A673 (cell line): ENCODE data around the gene ORM2. TPM values are rescaled to one million over a fixed set of nuclear protein-coding genes. Genes with fewer than 3 reads are reported as not detected.
A peak's percentile ranks its signal among the peaks of the same experiment; 100 is the strongest.

Experiments
- BruUV-seq: library from RNA; stranded (reverse); fragments of 400-500 nt; replicated peaks from 2 replicates; lab custom pipeline; 2021; lab: Mats Ljungman, UMichigan
- CTCF ChIA-PET: fragments of 300-600 bp; sonication (Branson Sonifier 250); formaldehyde crosslinking; loops from one replicate; lab custom pipeline; 2022; ENCODE audit warnings: antibody characterized with exemption; lab: Charles Lee
- POLR2A ChIA-PET: fragments of 300-600 bp; sonication (Branson Sonifier 250); formaldehyde crosslinking; loops from one replicate; lab custom pipeline; 2022; ENCODE audit warnings: antibody characterized with exemption; ENCODE audit not compliant: low non-redundant PET; lab: Charles Lee
- DNase-seq: peaks from one replicate; pipeline ENCODE4 v3.0.0-alpha.2; 2015; ENCODE audit warnings: low spot score
- H3K27ac ChIP-seq: fragments of 200-600 bp; sonication (generic); 2 replicates; pipeline ENCODE4 v1.5.1; 2016; ENCODE audit warnings: mixed run types, low read depth, mild to moderate bottlenecking, mixed read lengths, antibody characterized with exemption, low read length; ENCODE audit not compliant: poor library complexity, severe bottlenecking
- H3K27me3 ChIP-seq: fragments of 200-600 bp; sonication (generic); replicated peaks from 2 replicates; pipeline ENCODE4 v1.6.1; 2017; ENCODE audit warnings: mixed run types, low read depth, mild to moderate bottlenecking, mixed read lengths, antibody characterized with exemption, low read length; ENCODE audit not compliant: insufficient read depth, poor library complexity
- H3K36me3 ChIP-seq: fragments of 200-600 bp; sonication (generic); 2 replicates; pipeline ENCODE4 v1.6.1; 2016; ENCODE audit warnings: mixed run types, mild to moderate bottlenecking, mixed read lengths, antibody characterized with exemption, low read length; ENCODE audit not compliant: insufficient read depth, poor library complexity, severe bottlenecking
- H3K4me1 ChIP-seq: fragments of 200-600 bp; sonication (generic); 2 replicates; pipeline ENCODE4 v1.6.1; 2017; ENCODE audit warnings: mixed run types, mild to moderate bottlenecking, mixed read lengths, antibody characterized with exemption, low read length; ENCODE audit not compliant: insufficient read depth, poor library complexity, severe bottlenecking
- H3K4me3 ChIP-seq: fragments of 200-600 bp; sonication (generic); 2 replicates; pipeline ENCODE4 v1.5.1; 2016; ENCODE audit warnings: low read depth, mixed run types, mild to moderate bottlenecking, mixed read lengths, low read length; ENCODE audit not compliant: poor library complexity, severe bottlenecking
- H3K9me3 ChIP-seq: fragments of 200-600 bp; sonication (generic); 2 replicates; pipeline ENCODE4 v1.6.1; 2016; ENCODE audit warnings: mixed run types, low read depth, mild to moderate bottlenecking, mixed read lengths, antibody characterized with exemption, low read length; ENCODE audit not compliant: poor library complexity, severe bottlenecking
- EZH2 ChIP-seq: fragments of 200-600 bp; sonication (generic); IDR thresholded peaks from 2 replicates; pipeline ENCODE4 v1.6.1; 2017; ENCODE audit warnings: borderline replicate concordance, low read depth, mild to moderate bottlenecking, mixed read lengths, antibody characterized with exemption, low read length; ENCODE audit not compliant: poor library complexity, severe bottlenecking
- intact Hi-C: fragments of 100-400 bp; cut with micrococcal nuclease; formaldehyde crosslinking; loops from one replicate; pipeline ENCODE4 v1.10.0; 2022; ENCODE audit not compliant: unreplicated experiment
- total RNA-seq: library from RNA; stranded (reverse); gene quantifications from 2 replicates; pipeline ENCODE4 v1.2.3, GENCODE V29; 2021
- TF ChIP-seq, protein P1 (sequence below): fragments of 300-800, 200-600 bp; sonication (generic); conservative IDR thresholded peaks from 2 replicates; pipeline ENCODE4 v1.5.1; 2017; ENCODE audit warnings: low read depth, mild to moderate bottlenecking, antibody characterized with exemption, low read length, moderate library complexity, mixed read lengths

The ORM2 gene
- total RNA-seq, 1 experiment from 2014 or later, result not detected

DNA sequence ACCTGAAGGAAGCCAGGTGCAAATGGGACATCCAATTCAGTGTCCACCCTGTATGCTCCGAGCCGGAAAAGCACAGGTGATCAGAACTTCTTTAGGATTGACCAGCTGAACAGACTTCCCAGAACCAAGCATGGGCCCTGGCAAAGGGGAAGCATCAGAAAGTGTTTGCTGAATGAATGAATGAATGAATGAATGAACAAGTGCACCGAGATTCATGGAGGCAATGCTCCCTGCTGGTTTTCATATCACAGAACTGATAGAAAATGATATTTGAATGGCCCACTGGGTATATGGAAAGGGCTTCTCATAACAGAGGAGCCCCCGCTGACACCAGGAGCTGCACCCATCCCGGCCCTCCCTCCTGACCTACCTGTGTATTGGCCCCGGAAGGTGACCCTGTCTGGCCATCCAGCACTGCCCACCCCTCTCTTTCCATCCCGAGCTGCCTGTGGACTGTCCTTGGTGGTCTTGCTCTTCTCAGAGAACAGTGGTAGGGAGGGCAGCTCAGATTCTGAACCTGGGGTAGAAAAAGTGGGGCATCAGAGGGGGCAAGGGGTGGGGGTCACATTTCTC, 15.9 kb downstream of the ORM2 start:
- Histone ChIP-seq H3K9me3 (no peaks in the 10 kb centered on the region), H3K27me3 (no peaks in the 10 kb centered on the region), H3K4me1 (peaks cover 15% of the 10 kb centered on the region), H3K36me3 (peaks cover 79% of the 10 kb centered on the region), H3K4me3 (no peak overlapping the region), H3K27ac (no peak overlapping the region)
- TF ChIP-seq, protein P1, sequence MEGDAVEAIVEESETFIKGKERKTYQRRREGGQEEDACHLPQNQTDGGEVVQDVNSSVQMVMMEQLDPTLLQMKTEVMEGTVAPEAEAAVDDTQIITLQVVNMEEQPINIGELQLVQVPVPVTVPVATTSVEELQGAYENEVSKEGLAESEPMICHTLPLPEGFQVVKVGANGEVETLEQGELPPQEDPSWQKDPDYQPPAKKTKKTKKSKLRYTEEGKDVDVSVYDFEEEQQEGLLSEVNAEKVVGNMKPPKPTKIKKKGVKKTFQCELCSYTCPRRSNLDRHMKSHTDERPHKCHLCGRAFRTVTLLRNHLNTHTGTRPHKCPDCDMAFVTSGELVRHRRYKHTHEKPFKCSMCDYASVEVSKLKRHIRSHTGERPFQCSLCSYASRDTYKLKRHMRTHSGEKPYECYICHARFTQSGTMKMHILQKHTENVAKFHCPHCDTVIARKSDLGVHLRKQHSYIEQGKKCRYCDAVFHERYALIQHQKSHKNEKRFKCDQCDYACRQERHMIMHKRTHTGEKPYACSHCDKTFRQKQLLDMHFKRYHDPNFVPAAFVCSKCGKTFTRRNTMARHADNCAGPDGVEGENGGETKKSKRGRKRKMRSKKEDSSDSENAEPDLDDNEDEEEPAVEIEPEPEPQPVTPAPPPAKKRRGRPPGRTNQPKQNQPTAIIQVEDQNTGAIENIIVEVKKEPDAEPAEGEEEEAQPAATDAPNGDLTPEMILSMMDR, result no peak
- no peak for TF ChIP-seq EZH2
- intact Hi-C loops, result no loop called here
- BruUV-seq, result no TSS peak
- DNase-seq, result no peak
- ChIA-PET POLR2A (no interaction called here), CTCF (no interaction called here)

DNA sequence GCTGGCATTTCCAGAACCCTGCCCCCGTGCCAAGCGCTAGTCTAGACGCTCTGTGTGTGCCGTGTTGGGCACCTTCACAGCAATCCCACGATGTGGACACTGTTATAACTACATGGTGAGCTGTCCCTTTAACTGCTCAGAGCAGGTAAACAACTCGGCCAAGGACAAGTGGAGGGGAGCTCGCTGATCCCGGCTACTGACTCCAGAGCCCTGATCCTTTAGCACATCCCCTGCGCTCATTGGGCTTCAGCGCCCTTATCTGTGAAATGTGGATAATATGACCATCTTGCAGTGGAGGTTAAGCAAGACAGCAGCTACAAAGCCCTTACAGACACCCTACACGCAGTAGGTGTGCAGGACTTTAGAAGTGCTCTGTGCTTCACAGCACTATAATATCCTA, 16.5 kb downstream of the ORM2 start:
- no peak overlapping the region for H3K27ac ChIP-seq
- DNase-seq, result no peak
- no peaks in the 10 kb centered on the region for H3K27me3 ChIP-seq
- H3K4me1 ChIP-seq, result peaks cover 15% of the 10 kb centered on the region
- intact Hi-C loops, result no loop called here
- no peaks in the 10 kb centered on the region for H3K9me3 ChIP-seq
- BruUV-seq, result no TSS peak
- no peak for TF ChIP-seq EZH2
- TF ChIP-seq, protein P1, result no peak
- ChIA-PET CTCF (no interaction called here), POLR2A (no interaction called here)
- H3K4me3 ChIP-seq, result no peak overlapping the region
- peaks cover 81% of the 10 kb centered on the region for H3K36me3 ChIP-seq

DNA sequence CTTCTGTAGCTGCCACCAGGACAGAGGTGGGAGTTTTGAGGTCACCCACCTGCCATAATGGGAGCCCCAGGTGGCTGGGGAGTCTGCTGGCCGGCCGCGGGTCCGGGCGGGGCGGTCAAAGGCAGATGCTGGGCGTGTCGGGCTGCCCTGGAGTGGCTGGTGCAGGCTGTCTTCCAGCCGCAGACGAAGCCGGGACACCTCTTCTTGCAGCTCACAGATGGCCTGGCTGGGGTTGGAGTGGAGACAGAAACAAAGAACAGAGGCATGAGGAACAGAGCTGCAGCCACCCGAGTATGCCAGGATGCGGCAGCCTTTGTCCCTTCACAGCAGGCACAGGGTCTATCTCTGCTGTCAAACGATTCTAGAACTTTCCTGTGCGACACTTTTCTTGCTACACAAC, 18.0 kb downstream of the ORM2 start:
- CTCF ChIA-PET, result no interaction called here
- POLR2A ChIA-PET, result no interaction called here
- TF ChIP-seq, protein P1, result no peak
- TF ChIP-seq EZH2, result no peak
- no peak for DNase-seq
- H3K9me3 ChIP-seq, result no peaks in the 10 kb centered on the region
- intact Hi-C loops, result no loop called here
- no peak overlapping the region for H3K4me3 ChIP-seq
- H3K36me3 ChIP-seq, result peaks cover 73% of the 10 kb centered on the region
- no peaks in the 10 kb centered on the region for H3K27me3 ChIP-seq
- H3K4me1 ChIP-seq, result peaks cover 15% of the 10 kb centered on the region
- no TSS peak for BruUV-seq
- H3K27ac ChIP-seq, result peak overlapping the region; percentile 73
